Effector CD8-positive, alpha-beta T cell (primary cell): Measurements from ENCODE around the gene RMND5A.
"Not testable (repeated sequence)": the region's sequence is repeated elsewhere in the genome, so short reads cannot be mapped to it uniquely, and the experiment has no call there.

Source experiments
- DNase-seq: peaks from one replicate; lab custom pipeline; 2025; lab: John Stamatoyannopoulos, UW
- total RNA-seq, 4 experiments: gene quantifications; one replicate each; lab custom pipeline; 2026; lab: John Stamatoyannopoulos, UW

Gene RMND5A, protein sequence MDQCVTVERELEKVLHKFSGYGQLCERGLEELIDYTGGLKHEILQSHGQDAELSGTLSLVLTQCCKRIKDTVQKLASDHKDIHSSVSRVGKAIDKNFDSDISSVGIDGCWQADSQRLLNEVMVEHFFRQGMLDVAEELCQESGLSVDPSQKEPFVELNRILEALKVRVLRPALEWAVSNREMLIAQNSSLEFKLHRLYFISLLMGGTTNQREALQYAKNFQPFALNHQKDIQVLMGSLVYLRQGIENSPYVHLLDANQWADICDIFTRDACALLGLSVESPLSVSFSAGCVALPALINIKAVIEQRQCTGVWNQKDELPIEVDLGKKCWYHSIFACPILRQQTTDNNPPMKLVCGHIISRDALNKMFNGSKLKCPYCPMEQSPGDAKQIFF
- 154 to 181 (median 172) reads per million in 4 experiments for total RNA-seq

DNA sequence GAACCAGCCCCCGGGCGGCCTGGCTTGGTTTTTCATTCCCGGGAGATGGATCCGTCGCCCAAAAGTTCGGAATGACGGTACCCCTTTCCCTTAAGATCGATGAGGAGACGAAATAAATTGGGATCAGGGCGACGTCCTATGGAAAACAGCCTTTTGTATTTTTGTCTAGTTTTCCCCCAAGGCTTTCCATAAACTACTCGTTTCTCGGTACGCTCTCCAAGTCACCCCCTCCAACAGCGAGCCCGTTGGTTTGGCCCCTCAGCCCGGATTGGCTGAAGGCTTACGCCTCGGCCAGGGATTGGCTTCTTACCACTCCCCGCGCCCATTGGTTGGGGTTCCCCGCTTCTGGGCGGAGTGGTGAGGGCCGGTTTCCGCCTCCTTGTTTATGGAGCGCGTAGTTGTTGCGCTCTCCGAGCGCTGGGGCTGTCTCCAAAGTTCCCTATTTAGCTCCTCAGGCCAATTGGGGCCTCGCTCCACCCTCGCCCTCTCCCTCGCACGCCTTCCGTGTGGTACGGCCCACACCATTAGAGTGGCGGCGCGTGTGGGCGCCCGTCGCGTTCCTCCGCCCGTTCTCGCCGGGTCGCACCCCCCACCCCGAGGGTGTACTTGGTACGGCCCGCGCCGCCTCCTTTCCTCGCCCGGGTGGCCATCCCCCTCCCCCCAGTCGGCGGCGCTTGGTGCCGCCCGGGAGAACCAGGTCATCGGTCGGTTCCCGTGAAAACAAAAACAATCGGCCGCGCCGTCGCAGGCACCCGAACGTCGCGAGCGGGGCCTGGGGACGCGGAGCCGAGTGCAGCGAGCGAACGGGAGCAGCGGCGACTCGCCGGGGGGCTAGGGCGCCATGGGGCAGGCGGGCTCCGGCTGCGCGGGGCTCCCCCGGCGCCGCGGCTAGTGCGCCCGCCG is at the start of gene RMND5A:
Gene RMND5A, plus strand, starts transcription at position 655 of the 903 bp plus-strand sequence. CDS start 377 bp downstream, outside the sequence.
- DNase-seq = peak; percentile 95

DNA sequence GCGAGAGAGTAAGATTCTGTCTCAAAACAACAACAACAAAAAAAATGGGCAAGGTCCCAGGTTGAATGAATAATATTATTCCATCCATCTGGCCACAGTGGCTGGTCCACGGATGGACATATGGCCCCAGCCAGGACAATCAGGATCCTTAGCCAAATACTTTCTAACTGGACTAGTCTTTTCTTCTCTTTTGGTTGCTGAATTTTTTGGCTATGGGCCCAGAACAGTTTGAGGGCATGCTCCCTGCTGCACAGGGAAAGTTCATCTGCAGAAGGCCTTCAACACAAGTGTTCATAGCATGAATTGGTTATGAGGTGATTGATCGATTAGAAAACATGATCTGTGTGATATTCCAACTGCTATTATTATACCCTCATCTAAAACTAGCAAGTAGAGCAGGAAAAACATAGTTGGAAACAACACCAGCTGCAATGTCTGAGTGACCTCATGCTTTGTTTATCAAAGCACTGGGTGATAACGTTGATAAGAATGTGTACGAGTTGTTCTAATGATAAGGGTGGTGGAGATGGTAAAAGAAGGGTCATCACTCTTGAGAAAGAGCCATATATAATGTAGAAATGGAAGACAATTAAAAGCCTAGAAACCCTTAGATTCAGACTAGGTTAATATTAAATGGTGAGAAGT is 48.6 kb upstream of the RMND5A start:
- DNase-seq = no peak

DNA sequence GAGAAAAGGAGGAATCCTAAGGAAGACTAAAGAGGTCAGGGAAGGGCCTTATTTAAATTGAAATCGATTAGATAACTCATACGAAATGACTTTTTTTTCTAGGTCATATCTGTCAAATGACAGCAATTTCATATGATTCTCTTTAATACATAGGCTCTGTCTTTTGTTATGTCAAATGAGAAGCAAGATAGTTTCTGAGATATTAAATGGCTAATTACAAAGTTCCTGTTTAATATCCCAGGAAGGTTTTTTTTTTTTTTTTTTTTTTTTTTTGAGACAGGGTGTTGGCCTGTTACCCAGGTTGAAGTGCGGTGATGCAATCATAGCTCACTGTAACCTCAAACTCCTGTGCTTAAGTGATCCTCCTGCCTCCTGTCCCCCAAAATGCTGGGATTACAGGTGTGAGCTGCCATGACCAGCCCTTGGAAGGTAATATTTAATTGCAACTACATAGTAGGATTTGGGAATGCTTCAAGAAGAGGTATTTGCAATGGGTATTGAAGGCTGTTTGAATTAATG is 48.0 kb upstream of the RMND5A start:
- no peak for DNase-seq

DNA sequence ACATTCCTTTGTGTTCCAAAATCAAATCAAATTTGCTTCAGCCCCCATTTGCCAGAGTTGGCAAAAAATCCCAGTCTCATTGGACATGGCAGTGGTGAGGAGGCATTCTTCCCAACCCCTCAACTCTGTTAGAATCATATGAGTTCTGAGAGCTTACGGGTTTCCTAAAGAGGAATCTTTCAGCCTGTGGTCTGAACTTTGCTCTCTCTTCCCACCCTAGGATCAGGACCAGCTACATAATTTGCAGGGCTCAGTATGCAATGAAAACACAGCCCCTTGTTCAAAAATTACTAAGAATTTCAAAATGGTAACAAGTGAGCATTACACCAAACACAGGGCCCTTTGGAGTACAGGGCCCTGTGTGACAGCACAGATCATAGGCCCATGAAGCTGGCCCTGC is 47.1 kb upstream of the RMND5A start:
- DNase-seq = no peak

DNA sequence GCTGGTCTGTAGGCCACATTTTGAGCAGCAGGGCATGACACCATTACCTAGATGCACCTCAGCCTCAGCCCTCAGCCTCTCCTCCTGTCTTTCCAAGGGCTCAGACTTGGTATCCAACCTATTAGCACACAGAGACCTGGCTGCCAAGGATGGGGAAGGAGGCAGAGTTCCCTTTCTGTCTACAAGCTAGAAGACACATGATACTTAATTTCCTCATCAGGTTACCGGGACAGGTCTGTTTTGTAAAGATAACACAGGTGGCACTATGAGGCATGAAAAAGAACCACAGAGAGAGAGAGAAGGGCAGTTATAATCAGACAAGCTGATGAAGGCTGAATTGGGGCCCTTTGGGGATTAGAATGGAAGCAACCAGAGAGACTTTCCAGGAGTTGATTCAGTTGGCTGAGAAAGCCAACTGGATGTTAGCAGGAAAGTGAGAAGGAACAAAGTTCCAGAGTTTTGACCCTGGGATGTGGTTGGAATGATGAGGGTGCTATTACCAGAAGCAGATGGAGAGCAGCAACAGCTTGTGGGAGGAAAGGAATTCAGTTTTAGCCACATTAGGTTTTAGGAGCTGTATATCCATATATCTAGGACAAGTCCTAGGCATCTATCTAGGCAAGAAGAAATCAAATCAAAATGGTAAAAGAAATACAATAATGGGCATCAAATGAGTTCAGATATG is 46.0 kb upstream of the RMND5A start:
- no peak for DNase-seq

DNA sequence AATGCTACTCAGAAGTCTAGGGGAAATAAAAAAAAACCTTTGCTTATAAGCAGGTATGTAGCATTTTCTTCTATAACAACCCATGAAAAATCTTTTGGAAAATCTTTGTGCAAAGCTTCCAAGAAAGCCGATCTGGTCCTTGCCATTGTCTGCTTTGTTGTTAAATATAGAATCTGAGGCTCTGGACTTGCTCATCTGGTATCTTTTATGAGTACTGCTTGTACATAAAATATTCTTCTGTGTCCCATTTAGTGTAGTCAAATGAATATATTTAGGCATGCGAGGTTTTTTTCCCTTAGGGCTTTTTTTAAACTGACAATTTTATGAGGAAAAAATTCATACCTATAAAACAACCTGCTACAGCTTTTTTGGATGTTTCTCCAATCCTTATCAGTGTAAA is 45.0 kb upstream of the RMND5A start:
- DNase-seq = no peak

DNA sequence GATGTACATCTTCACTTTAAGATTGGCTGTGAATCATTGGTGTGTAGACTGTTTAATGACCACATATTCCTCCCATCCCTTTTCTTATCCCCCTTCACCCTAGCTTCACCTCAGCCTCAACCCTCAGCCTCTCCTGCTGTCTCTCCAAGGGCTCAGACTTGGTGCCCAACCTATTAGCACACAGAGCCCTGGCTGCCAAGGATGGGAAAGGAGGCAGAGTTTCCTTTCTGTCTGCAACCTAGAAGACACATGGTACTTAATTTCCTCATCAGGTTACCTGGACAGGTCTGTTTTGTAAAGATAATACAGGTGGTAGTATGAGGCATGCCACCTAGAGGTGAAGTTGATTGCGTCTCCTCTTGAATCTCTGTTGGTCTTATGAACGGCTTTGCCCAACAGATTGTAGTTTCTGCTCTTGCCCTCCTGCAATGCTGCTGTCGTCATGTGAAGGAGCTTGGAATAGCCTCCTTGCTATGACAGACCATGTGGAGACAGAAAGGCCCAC is 44.5 kb upstream of the RMND5A start:
- DNase-seq = no peak

DNA sequence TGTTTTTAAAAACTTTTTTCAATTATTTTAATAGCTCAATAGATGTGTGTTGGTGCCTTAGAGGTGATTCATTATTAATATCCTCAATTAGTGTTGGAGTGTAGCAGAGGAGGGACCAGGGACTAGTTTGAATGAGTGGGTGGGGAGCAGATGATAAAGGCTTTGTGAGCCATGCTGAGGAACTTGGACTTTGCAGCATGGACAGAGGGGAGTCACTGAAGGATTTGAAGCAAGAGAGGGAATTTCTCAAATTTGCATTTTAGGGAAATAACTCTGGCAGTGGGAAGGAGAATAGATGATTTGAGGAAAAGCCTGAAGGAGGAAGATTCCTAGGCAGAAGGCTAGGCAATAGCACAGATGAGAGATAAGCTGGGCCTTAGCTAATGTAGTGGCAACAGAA is 42.3 kb upstream of the RMND5A start:
- DNase-seq = no peak

DNA sequence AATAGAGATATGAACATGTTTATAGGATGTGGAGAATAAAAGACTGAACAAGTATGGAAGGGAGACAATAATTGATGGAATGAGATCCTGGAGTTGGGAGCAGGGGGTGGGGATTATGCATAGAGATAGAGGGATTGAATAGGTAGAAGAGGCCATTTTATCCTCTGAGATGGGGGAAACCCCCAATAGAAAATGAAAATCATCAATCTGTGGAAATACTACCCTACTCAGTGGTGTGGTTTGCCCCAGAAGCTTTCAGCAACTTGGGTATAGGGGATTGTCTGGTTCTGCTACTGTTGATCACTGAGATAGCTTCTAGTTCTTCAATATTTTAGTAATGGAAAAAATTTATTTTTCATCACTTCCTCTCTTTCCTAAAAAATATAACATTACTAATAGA is 41.1 kb upstream of the RMND5A start:
- DNase-seq = no peak

DNA sequence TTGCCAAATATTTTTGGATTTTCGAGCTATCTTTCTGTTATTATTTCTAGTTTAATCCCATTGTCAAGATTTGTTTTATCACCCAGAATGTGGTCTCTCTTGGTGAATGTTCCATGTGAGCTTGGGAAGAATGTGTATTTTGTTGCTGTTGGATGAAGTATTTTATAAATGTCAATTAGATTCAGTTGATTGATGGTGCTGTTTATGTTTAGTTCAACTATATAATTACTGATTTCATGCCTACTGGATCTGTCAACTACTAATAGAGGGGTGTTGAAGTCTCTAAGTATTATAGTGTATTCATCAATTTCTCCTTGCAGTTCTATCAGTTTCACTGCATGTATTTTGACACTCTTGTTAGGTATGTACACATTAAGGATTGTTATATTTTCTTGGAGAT is 34.7 kb upstream of the RMND5A start:
- DNase-seq = no peak

DNA sequence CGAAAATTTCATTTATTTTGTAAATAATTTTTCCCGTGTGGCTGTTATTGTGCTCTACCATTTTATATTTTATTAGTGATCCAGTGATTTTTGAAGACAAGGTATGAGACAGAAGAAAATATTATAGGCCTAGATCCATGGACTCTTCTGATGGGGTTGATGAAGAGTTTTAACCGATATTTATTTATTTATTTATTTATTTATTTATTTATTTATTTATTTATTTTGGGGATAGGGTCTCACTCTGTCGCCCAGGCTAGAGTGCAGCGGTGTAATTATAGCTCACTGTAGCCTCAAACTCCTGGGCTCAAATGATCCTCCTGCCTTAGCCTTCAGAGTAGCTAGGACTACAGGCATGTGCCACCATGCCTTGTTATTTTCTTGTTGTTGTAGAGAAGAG is 33.6 kb upstream of the RMND5A start:
- no peak for DNase-seq

DNA sequence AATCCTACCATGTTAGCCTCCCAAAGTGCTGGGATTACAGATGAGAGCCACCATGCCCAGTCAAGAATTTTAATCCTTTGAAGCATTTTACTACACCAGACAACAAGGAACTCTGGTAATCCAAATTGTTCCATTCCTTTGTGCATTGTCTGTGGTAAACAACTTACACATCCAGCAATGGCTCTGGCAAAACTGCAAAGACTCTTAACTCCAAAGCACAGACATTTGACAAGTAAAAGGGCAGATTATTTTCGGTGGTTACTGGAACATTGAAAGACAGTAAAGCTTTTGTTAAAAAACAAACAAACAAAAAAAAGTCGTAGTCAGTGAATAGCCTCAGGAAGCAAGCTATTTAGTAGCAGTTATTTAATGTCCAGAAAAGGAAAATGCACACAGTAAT is 33.2 kb upstream of the RMND5A start:
- DNase-seq = no peak

DNA sequence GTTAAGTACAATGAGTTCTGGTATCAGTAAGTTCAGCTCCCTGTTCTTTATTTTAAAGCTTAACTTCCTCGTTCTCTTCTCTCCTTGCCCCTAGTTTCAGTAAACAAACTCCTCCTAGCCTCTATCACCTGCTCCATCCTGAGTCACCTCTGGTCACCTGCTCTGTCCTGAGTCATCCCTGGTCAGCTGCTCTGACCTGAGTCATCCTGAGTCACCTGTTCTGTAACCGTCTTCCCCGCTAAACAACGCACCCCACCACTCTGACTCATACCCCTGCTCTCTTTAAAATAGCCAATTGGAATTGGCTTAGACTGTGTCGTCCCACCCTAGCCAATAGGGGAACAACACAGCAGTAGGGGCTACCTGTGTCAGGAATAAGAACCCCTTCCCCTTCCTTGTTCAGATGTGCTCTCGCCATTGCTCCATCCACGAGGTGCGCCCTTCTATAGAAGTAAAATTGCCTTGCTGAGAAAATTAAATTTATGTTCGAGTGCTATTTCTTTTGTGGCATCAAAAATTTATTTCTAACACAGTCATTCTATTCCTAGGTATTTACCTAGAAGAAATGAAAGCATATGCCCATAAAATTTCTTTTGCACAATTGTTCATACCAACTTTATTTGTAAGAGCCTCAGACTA is 24.9 kb upstream of the RMND5A start:
- no peak for DNase-seq

DNA sequence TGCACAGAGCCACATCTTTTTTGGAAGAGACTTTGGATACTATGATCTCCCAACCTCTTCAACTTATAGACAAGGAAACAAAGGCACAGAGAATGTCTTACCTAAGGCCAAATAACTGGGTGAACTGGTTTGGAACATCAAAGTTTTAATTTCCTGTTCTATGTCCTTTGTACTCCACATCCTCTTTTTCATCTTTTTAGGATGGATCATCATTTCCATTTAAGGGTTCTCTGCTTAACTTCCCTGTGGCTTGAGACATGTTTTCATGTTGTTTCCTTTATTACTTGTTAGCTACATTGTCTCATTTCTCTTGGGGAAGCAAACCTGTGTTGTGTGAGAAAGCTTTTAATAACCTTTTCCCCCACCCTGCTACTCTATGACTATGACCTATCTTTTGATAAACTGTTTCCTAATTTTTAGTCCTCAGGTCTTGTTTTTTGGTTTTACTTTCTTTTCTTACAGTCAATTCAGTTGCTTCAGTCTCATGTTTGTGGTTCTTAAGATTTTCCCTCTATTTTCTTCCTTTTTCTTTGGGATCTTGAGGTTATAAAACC is 22.5 kb upstream of the RMND5A start:
- no peak for DNase-seq

DNA sequence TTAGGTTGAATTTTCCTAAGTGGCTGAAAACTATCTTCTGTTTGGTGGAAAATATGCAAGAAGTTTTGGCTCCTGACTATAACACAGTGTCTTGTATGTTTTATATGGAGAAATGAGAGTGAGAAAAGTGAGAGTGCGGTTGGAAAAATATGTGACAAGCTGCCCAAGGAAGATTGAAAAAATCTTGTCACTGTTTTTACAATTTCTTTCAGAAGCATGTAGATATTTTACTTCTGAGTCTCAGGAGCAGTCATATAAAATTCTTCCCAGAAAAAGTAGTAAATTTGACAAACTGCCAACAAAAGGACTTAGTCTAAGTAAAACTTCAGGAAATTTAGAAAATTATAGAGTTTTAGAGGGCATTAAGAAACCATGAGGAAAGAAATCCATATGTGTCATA is 19.4 kb upstream of the RMND5A start:
- no peak for DNase-seq

DNA sequence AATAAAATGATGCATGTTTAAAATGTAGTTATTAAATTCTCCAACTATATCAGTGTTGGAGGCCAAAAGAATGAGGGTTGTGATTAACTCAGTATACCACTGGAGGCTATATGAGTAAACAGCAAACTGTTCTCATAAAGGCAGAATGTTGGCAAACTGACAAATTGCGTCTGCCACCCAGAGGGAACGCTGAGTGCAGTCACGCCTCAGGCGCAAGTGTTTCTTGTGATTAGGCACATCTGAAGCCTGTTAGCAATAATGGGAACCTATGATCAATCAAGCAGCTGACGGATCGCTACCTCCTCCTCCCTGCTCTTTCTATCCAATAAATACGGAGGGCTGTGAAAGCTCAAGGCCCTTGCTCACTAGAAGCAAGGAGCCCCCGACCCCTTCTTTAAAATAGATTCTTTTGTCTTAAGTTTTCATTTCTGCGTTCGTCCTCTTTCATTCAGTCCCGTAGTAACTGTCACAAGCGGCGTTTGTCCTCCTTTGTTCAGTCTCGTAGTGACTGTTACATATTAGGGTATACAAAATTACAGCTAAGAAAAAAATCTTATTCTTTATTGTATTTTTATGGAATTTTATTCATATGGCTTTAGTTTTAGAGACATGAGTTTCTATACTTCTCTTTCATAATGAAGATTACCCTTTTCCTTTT is 16.3 kb upstream of the RMND5A start:
- DNase-seq = no peak

DNA sequence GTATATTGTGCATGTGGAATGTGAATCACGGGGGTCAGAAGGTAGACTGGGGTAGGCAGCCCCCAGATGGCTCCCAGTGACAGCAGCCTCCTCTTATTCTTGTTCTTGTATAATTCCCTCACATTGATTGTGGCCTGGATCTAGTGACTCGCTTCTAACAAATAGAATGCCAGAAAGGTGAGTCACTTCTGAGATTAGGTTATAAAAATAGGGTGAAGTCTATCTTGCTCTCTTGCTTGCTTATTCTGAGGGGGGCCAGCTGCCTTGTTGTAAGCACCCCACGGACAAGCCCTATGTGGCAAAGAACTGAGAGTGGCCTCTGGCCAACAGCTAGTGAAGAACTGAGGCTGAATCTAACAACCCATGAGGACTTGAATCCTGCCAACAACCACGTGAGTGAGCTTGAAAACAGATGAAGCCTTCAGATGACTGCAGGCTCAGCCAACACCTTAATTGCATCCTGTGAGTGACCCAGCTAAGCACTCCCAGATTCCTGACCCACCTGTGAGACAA is 15.6 kb upstream of the RMND5A start:
- DNase-seq = no peak

DNA sequence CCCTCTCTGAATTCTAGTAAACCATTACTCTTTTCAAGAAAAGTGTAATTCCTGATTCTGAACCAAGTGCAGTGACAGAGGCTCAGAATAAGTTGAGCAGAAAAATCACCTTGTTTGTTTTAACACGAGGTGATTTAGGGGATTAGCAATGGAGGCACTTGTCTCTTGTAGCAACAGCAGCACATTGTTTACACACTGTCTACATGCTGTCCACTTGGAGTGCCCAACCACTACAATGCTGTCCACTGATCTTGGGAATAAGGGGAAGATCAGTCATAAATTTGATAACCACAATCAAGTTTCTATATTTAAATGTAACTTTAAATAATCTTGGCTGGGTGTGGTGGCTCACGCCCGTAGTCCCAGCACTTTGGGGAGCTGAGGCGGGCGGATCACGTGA is 13.9 kb upstream of the RMND5A start:
- no peak for DNase-seq

DNA sequence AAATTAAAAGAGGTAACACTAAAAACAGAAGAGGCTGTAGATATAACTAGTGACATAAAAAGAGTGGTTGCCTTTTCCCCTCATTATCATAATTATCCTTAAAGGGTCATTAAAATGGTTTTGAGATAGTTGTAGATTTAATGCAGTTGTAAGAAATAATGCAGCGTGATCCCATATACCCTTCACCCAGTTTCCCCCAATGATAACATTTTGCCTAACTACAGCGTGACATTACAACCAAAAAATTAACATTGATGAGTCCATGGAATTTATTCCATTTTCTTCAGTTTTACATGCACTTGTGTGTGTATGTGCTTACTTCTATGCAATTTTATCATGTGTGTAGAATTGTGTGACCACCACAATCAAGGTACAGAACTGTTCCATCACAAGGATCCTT is 13.2 kb upstream of the RMND5A start:
- DNase-seq = no peak

DNA sequence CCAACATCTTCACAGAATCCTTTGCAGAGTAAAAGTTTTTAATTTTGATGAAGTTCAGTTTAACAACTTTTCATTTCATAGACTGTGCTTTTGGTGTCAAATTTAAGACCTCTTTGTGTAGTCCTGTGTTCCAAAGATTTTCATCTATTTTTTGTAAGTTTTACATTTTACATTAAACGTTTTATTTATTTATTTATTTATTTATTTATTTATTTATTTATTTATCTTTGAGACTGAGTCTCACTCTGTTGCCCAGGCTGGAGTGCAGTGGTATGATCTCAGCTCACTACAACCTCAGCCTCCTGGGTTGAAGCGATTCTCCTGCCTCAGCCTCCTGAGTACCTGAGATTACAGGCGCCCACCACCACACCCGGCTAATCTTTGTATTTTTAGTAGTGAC is 12.0 kb upstream of the RMND5A start:
- DNase-seq = not testable (repeated sequence)
